ENCODE results near the gene CATSPERE. TPM values are rescaled to one million over a fixed set of nuclear protein-coding genes. Genes with fewer than 3 reads are reported as not detected.

CATSPERE gene
- total RNA-seq, result 3.8 TPM

DNA sequence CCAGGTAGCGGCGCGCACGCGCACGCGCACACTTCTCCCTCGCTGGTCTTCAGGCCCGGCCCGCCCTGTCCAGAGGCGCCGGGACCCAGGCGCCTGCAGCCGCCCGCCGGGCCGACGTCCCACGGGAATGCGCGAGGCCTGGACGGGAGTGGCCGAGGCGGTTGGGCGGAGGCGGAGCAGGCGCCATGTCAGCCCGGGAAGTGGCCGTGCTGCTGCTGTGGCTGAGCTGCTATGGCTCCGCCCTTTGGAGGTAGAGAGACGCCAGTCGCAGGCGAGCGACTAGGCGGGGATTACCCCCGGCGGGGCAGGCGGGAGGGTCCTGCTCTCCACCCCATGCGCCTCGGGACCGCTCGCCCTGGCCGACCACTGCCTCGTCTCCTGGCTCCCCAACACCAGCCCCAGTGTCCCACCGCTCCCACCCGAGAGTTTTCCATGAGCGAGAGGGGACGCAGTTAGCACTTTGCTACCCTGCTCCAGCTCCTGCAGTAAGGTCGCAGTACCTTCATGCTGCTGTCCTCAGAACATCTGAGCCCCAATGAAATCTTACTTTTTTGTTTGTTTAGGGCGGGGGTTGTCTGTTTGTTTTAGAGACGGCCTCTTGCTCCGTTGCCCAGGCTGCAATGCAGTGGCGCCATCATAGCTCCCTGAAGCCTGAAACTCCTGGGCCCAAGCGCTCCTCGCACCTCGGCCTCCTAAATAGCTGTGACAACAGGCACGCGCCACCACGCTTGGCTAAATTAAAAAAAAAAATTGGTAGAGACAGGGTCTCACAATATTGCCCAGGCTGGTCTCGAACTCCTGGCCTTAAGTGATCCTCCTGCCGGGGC lies at the start of gene CATSPERE:
CATSPERE (plus strand) TSS at position 29 of the 827 bp plus-strand sequence; CDS start at position 186, 157 bp downstream.

DNA sequence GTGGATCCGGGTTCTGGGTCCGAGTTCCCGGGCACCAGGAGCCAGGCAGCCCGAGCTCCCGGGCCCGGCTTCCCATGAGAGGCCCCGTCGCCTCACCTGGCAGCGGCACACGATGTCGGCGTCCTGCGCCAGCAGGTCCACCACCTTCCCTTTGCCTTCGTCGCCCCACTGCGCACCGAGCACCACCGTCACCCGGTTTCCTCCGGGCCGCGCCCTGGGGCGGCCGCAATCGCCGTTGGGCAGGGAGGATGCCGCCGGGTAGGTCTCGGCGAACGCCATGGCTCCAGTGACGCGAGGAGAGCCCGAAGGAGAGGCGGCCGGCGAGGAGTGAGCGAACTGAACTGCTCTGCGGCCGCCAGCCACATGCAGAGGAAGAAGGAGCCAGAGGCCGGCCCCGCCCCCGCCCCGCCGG lies 9.5 kb upstream of the CATSPERE start, which contains the start of gene ADSS2:
ADSS2 (minus strand) TSS at position 371 of the 412 bp plus-strand sequence; CDS start at position 279, 92 bp downstream.

GRCh38 chr1:244652623-244653438 lies 191.8 kb downstream of the CATSPERE start, which contains the start of gene DESI2:
Gene DESI2 (plus strand): TSS chr1:244653126. CDS start chr1:244653314, 188 bp downstream.

Other genes with a start within 250 kb of the CATSPERE start
- gene ADSS2, start 9.4 kb upstream of the CATSPERE start, total RNA-seq, result 50.9 TPM
- gene DESI2, start 191.9 kb downstream of the CATSPERE start, total RNA-seq, result 81.8 TPM